IPS-NIHi7 (cell line): ENCODE measurements around the gene SPACA7.
"Not testable (repeated sequence)": the region's sequence is repeated elsewhere in the genome, so short reads cannot be mapped to it uniquely, and the experiment has no call there.

Experiments used
- DNase-seq: peaks from one replicate; pipeline ENCODE4 v3.0.0; 2012; ENCODE audit warnings: mixed read lengths; ENCODE audit errors: extremely low spot score

The SPACA7 gene

GRCh38 chr13:112424098-112424497 is 47.9 kb downstream of the SPACA7 start:
- no peak for DNase-seq

- no peak for DNase-seq
Observed at GRCh38 chr13:112428704-112429103, 52.5 kb downstream of the SPACA7 start.

DNA sequence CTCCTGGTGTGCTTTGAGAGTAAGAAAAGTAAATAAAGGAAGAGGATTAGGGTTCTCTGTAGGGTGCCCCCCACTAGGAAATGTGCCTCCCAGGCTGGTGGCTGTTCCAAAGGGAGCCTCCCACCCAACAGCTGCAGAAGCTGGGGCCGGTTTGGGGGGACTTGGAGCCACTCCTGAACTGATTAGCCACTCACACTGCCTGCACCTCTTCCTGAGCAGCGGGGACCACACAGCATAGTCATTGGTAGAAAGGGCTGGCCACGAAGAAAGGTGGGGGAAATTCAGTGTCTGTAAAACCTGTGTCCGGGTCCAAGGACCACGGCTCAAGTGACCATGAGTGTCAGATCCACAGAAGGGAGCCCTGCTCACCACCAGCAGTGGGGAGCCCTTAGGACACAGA is 55.6 kb downstream of the SPACA7 start:
- DNase-seq = no peak

- not testable (repeated sequence) for DNase-seq
Observed at GRCh38 chr13:112432734-112433133, 56.6 kb downstream of the SPACA7 start.

DNA sequence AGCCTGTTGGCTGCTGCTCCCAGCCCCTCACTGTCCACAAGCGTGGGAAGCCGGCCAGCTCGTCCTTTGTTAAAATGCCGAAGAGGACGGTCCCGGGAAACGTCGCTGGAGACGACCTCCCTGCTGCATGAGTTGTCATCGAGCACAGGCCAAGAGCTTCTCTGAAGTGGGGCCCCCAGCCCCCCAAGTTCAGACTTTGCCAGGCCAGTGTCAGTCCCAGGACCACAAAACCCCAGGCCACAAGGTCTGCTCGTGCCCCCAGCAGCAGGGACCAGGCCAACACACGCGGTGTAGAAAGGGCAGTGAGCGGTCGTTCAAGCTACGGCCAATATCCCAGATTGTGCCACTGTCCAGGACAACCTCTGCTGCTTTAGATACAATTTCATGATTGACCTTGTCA is 57.4 kb downstream of the SPACA7 start:
- not testable (repeated sequence) for DNase-seq

DNA sequence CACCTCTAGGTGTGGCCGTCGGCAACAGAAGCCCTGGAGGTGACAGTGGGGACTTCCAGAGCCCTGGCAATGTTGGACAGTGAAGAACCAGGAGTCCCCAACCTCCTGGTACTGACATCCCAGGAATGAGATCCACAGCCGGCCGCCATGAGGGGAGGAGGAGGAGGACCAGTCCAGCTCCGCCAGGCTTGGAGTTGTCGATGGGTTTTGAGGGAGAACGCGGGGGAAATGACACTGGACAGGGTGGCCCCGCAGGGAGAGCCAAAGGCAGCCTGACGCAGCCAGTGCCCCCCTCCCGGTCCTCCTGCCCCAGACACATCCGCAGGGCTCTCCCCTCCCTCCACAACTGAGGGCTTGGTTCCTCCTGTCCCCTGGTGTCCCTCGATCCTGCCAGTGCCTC is 57.9 kb downstream of the SPACA7 start:
- DNase-seq = no peak

DNA sequence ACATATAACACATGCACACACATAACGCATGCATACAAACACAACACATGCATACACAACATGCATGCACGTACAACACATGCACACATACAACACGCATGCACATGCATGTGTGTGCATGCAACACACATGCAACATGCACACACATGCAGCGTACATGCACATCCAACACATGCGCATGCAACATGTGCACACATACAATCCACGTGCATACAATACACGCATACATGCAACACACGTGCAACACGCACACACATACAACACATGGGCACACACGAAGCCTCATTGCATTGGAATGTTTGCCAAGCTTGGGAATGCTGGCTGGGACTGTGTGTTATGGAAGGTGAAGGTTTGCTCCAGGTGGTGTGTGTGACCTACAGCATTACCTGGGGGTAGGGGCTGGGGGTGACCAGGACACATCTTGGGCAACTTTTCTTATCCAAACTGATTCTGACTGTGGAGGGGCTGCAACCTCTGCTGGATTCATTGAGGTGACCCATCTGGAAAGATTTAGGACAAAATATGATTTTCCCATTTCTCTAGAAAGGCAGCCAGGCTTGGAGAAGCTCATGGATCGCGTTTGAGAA is 58.9 kb downstream of the SPACA7 start:
- DNase-seq = no peak

DNA sequence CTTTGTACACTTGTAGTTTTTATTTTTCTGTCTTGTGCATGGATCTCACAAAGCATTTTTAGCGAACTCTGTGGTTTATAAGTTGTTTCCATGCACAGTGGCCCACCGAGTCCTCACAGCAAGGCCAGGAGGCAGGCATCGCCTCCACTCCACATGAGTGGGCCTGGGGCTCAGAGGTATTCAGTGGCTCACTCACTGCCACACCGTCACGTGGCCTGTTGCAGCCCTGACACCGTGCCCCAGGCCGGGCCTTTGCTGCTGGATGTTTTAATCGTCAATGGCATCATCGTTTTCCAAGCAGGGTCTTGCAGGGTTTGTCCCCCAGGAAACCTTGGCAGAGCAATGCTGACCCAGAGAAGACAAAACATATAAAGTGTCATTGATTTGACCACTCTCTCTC is 59.8 kb downstream of the SPACA7 start:
- no peak for DNase-seq

- no peak for DNase-seq
Observed at GRCh38 chr13:112438094-112438493, 61.9 kb downstream of the SPACA7 start.

DNA sequence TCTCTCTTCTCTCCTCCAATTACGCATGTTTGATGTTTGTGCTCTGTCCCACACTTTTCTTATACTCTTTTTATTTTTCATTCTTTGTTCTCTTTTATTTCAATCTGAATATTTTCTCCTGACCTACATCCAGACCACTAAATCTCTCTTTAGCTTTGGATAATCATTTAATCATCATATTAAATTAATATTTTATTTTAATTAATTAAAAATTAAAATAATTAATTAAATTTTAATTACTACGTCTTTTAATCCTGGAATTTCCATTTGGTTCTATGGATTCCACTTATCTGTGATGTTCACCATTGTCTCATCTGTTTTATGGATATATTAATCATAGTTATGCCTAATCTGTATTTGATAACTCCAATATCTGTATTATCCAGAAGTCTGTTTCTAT is 62.4 kb downstream of the SPACA7 start:
- DNase-seq = no peak

DNA sequence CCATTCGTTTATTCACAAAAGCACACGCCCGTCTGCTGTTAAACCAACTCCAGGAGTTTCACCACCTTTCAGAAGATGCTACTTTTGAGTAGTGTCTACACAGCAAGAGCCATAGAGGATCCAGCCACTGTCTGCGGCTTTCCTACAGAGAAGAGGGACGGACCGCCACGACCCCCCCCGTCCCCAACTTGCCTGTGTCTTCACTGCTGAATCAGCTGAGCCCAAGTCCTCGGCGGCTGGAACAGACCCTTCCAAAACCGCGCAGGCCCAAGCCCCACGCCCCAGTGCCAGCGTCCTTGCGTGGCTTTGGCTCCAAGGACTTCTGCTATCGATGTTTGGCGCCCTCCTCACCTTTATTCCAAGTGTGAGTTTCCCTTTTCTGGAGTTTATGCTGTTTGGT is 65.1 kb downstream of the SPACA7 start:
- no peak for DNase-seq

DNA sequence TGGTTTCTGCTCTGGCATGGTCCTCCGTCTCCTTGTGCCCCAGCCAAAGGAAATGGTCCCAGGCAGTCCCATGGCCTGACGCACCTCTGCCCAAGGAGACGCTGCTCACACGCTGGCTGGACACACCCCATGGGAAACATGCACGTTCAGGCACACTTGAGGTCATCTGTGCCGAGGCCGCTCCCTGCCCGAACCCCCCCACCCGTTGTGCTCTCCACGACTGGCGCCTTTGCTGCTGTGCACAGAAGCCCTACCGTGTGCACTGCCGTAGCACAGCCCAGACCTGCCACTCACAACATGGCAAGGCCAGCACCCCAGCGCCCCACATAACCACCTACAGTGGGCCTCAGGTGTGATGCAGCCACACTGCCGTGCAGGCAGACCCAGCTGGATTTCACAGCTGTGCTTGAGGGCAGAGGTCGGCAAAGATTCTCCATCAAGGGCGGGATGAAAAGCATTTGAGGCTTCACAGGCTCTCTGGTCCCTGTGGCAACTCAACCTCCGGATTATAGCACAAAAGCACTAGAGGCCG is 65.7 kb downstream of the SPACA7 start:
- no peak for DNase-seq

GRCh38 chr13:112442483-112443090 is 66.4 kb downstream of the SPACA7 start:
- no peak for DNase-seq

DNA sequence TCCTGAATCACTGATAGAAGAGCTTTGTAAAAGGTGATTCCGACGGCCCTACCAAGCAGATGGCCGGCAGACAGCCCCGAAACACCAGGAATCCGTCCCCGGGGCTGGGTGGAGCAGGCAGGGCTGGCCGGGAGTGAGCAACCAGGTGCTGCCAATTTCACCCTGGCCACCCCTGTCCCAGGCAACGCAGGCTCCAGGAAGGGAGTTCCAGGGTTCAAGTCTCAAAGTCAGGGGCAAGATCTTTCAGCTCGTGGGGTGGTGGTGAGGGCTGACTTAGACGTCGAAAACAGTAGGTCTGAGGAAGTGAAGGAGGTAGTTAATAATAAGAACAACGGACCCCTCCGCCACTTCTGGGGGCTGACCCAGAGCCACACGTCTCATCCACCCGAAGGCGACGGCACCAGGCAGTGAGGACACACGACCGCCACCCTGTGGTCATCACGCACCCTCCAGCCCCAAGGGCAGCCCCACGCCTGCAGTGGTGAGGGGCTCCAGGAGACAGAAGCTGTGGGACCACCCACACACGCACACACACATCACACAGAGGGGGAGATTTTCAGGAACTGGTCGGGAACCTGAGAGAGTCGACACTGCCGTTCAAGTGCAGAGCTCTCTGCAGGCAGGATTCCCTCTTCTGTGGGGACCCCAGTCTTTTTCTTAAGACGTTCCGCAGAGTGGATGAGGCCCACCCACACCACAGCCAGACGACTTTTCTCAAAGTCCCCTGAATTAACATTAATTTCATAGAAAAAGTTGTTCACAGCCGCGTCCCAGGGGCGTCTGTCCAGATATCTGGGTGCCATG is 67.2 kb downstream of the SPACA7 start:
- DNase-seq = peak; percentile 70

DNA sequence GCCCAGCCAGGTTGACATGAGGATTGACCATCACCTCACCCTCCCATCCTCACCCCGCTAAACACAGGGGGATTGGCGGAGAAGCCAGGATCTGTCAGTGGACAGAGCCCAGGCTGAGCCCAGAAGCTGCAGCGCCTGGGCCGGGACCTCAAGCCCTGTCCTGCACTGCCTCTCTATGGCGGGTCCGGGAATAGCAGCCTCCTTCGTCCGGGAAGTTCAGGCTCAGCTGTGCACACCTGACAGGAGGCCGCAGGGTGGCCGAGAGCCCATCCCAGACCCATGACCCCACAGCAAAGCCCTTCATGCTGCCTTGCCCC is 67.8 kb downstream of the SPACA7 start:
- DNase-seq = peak; percentile 93

DNA sequence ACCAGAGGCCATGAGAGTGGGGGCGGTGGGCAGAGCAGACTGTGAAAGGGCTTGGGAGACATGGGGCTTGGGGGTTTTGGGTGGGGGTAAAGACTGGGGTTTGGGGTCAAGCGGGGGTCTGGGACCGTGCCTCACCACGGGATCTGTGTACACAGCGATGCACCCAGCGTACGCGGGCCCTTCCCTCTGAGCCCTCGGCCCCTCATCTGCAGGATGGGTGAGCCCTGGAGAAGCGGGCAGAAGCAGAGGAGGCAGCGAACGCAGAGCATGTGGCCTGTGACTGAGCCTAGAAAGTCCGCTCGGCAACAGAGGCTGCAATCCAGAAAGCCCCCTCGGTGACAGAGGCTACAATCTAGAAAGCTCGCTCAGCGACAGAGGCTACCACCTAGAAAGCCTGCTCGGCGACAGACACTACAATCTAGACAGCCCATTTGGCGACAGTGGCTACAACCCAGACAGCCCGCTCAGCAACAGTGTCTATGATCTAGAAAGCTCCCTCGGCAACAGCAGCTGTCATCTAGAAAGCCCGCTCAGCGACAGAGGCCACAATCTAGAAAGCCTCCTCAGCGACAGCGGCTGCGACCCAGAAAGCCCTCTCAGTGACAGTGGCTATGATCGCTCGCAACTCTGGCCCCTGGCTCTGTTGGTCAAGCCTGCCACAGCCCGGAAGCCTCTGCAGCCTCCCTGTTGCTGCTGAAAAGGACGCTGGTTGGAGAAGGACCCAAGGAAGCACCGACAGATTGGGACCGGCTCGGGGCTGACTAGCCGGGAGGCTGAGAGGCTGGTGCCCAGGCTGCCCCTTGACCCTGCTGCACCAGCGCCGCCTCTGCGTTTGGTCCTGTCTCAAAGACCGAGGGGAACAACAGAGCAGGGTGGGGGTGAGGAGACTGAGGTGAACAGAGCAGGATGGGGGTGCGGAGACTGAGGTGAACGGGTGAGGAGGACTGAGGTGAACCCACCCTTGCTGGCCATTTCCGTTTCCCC is 68.6 kb downstream of the SPACA7 start:
- no peak for DNase-seq

DNA sequence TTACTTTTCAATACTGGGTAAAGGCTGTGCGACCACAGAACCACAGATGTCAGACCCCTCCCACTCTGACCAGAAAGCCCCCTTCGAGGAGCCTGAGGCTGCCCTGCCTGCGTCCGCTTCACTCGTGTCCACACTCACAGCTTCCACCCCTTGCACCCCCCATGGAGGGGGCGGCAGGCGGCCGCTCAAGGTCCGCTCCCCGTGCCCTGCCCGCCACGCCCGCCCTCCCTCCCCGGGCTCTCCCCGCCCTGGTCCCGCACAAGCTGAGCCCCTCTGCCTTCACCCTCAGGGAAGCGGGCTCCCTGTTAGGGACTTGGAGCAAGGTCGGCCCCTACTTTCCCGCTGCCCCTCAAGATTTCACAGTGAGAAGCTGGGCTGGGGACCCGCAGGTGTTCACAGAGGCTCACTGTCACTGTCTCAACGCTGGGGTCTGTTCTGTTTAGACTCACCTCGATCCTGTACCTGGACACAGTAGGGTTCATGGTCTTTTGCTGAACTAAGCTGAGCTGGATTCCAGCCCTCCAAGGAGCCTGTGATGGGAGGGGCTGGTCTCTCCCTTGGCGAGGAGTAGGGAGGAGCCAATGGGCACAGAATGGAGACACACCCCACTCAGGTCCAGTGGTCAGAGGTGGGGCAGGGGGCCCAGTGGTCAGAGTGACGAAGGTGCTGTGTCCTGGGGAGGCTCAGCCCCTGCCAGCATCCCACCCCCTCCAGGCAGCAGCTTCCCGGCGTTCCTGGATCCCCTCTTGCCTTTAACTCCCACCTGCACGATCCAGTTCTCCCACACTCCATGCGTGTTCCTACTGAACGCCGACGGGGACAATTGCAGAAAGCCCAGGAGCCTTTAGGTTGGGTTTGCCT is 69.5 kb downstream of the SPACA7 start:
- peak; percentile 8 for DNase-seq

DNA sequence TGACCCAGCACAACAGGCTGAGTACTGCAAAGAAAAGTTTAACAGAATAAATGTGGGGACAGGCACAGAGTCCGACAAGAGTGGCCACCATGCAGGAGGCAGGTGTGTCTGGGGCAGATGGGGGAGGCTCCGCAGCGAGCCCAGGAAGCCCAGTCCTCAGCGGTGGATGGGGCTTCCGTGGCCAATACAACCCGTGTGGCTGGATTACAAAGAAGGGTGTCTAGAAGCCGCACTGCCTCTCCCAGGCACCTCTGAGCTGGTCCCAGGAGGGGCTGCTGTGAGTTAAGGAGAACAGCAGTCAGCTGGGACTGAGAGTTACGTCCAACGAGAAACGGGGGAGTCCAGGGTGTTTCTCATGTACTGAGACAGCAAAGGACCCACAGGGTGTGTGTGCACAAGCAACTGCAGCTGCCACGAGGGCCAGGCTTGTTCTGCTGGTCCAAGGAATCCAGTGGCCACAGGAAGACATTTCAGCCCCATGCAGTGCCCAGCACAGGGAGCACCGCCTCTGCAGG is 70.2 kb downstream of the SPACA7 start:
- DNase-seq = peak; percentile 6

DNA sequence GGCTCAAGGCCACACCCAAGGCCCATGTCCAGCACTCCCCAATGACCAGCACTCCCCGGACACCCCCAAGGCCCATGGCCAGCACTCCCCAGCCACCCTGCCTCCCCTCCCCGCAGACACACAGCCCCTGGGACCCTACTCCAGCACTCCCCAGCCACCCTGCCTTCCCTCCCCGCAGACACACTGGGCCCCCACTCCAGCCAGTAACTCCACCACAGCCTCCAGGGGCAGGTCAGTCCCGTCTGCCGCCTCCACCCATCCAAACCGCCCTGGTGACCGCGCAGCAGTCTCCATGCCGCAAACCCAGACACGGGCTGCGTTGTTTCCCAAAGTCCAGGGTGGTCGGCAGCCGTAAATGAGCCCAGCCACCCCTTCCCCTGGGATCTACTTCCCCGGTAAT is 70.7 kb downstream of the SPACA7 start:
- no peak for DNase-seq

- DNase-seq = no peak
Observed at GRCh38 chr13:112447306-112447705, 71.2 kb downstream of the SPACA7 start.
